ENCODE measurements around the gene P4HB.

P4HB gene

GRCh38 chr17:81859906-81860755 is at the start of gene P4HB:
Gene P4HB, minus strand, starts transcription at chr17:81860535. Its CDS starts 64 bp downstream, at chr17:81860471.
- peak in 1 of 3 donors; percentile 99 for DNase-seq

DNA sequence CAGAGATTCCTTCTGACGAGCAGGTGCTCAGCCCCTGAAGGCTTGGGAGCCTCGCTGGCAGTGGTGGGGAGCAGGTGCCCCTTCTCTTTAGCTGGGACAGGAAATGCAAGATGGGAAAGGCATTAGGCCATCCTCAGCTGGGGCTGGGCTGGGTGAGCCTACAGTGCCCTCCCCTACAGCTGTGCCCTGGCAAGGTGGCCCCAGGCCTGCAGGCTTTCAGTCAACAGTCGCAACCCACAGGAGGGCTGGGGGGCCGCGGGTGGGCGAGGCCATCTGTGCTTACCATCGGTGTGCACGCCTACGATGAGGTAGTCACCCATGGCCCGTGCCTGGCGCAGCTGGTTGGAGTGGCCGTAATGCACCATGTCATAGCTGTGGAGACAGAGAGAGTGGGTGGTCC is 48.9 kb upstream of the P4HB start:
- DNase-seq: no peak

- DNase-seq: no peak
Observed at GRCh38 chr17:81908793-81909192, 48.5 kb upstream of the P4HB start.

DNA sequence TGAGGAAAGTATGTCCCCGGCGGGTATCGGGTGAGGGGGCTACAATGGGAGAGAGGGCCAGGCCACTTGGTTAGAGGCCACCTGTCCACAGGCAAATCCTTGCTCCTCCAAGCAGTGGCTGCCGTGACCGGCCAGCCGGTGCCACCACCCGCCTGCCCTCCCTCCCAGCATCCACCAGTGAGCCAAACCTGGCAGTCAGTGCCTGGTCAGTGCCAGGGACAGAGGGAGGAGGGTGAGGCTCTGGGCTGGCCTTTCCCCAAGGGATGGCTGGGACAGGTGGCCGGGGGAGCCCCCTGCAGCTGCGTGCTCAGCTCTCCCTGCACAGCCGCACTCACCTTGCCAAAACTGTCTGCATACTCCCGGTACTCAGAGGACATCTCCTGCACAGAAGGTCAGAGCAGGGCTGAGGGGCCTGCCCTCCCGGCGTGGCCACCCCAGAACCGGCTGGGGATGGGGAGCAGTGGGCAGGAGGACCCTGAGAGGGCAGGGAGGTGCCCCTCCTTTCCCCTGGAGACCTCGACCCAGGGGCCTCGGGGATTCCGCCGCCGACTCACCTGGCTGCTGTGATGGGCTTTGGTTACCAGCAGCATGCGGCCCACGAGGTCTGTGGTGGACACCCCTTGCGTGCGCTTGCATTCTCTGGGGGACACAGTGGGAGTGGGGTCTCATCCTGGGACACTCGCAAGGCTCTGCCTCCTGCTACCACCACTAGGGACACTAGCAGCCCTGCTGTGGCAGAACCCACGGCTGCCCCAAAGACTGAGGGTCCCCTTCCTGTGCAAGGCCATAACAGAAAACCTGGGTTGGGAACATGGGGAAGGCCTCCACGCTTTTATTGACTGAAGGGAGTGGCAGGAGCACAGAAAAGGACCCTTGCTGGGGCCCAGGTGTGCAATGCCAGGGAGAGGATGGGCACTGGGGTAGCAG is 47.1 kb upstream of the P4HB start:
- DNase-seq: no peak

DNA sequence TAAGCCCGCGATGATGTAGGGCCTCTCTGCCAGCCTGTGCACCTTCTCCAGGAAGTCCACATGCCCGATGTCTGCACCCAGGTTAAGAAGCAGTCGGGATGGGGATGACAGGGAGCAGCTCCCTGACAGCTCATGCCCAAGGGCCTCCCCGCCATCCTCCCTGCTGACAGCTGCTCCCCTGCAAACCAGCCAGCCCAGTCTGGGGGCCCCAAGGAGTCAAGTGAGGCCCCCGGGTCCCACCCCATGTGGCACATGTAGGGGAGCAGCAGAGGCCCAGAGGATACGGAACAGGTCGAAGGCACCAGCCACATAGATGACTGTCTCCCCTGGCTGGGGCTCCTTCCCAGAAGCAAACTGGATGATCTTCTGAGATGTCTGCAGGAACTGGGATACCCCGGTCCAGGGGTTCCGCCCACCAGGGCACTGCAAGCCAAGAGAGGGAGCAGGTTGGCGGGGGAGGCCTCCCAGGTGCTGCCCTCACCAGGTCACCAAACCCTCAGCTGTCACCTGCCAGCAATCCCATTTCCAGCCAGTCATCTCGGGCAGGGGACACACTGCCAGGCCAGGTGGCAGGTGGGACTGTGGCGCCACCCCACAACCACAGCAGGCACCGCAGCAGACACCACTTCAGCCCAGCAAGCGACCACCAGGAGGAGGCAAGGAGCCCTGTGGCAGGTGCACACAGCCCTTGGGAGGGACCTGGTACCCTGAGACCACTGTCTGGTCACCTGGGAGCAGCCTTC is 46.3 kb upstream of the P4HB start:
- DNase-seq: no peak

DNA sequence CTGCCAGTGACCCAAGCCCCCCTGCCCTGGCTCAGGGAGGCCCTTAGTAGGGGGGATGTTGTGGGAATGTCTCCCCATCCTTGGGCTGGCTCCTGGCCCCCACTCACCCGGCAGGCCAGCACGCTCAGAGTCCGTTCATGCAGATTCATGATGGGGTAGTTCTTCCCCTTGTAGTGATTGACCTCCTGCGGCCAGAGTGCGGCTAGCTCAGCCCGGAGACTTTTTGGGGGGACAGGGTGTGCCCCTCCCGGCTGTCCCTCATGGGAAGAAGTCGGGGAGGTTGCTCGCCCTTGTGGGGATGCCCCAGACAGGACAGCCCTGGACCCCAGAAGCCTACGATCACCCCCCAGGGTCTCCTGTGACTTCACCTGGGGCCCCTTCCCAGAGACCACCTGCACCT is 45.7 kb upstream of the P4HB start:
- DNase-seq: no peak

GRCh38 chr17:81905424-81905875 is 45.1 kb upstream of the P4HB start:
- DNase-seq: no peak

- no peak for DNase-seq
Observed at GRCh38 chr17:81904600-81905423, 44.5 kb upstream of the P4HB start.

- no peak for DNase-seq
Observed at GRCh38 chr17:81903896-81904599, 43.7 kb upstream of the P4HB start.

DNA sequence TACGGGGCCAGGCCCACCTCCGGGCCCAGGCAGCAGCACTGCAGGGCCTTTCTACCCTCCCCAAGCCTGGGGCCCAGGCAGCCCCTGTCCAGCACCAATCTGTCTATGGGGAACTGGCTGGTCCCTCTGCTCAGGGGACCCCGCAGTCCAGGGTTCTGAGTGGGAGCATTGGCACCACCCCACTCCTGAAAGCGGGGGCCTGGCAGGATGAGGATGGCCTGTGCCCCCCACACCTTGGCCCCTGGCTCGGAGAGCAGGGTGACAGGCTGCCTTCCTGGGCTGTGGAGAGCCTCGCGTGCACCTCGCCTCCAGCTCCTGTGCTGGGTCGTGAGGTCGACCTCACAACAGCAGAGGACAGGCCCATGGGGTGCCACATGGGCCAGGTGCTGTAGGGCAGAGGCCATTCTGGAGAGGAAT is 43.1 kb upstream of the P4HB start:
- DNase-seq: no peak

DNA sequence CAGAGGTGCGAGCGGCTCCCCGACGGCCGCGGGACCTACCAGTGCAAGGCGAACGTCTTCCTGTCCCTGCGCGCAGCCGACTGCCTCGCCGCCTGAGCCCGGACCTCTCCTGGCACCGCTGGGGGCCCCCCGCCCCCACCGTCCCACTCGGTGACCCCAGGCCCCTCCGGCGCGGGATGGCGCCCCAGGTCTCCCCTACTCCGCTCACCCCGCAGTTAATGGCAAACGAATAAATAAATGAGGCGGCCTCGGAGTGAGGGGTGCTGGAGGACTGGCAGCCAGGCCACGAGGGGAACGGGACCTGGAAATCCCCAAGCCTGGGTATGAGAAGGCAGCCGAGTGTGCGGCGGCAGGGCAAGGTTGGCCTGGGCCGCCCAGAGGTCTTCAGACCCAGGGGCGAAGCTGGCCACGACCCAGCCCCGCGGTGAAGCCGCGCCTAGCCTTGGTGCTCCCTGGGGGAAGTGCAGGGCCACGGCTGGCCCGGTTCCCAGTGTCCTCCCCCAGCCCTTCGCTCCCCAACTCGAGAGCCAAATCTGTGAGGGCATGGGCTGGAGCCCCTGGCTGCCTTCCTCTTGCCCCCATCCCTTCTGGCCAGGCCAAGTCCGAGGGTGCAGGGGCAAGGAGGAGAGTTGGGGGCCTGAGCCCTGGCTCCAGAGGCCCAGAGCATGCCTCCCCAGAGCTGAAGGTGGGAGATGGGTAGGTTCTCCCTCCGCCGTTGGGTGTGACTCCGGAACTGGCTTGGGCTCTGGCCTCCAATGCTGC is 42.5 kb upstream of the P4HB start:
- no peak for DNase-seq

DNA sequence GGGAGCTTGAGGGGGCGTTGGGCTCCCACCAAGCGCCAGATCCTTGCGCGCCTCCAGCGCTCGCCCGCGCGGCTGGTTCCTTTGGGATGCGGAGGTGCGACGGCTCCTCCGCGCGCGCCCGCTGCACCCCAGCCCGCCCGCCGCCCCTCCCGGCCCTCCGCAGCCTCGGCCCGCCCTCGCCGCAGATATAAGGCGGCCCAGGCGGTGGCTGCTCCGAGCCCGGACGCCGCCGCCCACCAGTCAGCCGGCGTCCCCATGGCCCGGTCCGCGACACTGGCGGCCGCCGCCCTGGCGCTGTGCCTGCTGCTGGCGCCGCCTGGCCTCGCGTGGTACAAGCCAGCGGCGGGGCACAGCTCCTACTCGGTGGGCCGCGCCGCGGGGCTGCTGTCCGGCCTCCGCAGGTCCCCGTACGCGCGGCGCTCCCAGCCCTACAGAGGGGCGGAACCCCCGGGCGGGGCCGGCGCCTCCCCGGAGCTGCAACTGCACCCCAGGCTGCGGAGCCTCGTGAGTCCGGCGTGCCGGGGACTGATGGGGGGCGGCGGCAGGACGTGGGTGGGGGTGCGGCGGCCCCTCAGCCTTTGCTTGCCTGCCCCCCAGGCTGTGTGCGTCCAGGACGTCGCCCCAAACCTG is 41.8 kb upstream of the P4HB start, which contains the start of gene NPB:
NPB (plus strand) TSS at position 216 of the 630 bp plus-strand sequence; CDS start at position 256, 40 bp downstream.
- DNase-seq: peak in 2 of 3 donors; percentile 40 to 67

DNA sequence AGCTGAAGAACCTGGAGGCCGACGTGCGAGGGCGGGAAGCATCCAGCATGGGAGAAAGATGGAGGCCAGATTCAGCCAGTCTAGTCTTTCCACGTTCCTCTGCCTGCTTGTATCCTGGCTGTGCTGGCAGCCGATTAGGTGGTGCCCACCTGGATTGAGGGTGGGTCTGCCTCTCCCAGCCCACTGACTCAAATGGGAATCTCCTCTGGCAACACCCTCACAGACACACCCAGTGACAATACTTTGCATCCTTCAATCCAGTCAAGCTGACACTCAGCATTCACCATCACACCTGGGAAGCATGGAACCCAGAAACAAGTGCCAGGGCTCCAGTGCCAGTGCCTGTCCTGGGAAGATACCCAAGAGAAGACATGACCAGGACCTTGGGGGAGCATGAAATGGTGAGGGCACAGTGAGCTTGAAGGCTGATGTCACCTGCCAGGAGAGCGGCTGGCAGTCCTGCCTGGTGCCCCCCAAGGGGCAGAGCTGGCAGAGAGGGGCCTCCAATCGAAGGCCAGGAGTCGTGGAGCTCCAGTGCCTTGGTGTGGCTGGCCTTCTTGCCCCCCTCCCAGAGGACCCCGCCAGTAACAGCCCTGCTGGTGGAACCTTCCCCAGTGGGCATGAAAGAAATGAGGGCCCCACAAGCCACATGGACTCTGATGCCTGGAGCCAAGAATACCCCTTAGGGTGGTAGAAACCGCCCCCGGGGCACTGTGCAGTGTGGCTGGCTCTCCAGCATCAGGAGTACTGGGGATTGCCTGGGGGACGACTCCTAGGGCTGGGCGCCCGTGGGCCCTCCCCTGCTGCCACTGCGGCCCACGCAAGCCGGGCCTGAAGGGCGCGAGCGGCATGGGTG is 41.1 kb upstream of the P4HB start:
- no peak for DNase-seq

- no peak for DNase-seq
Observed at GRCh38 chr17:81900181-81900820, 40.0 kb upstream of the P4HB start.

DNA sequence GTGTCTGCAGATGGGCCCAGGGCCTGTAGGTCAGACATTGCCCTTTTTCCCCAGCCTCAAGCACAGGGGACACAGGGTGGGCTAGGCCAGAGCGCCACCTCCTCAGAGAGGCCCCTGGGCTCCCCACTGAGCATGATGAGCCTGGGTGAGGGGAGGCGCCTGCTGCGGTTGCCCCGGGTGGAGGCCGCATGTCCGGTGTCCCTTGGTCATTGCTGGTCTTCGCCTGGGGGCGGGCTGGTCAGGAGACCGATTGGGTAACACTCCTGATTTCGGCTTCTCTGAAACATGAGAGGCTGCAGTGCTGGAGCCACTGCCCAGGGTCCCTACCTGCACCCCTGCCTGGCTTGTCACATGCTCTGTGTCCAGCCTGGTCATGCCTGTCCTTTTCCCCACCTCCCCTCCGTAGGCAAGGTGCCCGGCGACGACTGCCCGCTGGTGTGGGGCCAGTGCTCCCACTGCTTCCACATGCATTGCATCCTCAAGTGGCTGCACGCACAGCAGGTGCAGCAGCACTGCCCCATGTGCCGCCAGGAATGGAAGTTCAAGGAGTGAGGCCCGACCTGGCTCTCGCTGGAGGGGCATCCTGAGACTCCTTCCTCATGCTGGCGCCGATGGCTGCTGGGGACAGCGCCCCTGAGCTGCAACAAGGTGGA is 39.3 kb upstream of the P4HB start:
- no peak for DNase-seq

- no peak for DNase-seq
Observed at GRCh38 chr17:81898885-81899284, 38.5 kb upstream of the P4HB start.

DNA sequence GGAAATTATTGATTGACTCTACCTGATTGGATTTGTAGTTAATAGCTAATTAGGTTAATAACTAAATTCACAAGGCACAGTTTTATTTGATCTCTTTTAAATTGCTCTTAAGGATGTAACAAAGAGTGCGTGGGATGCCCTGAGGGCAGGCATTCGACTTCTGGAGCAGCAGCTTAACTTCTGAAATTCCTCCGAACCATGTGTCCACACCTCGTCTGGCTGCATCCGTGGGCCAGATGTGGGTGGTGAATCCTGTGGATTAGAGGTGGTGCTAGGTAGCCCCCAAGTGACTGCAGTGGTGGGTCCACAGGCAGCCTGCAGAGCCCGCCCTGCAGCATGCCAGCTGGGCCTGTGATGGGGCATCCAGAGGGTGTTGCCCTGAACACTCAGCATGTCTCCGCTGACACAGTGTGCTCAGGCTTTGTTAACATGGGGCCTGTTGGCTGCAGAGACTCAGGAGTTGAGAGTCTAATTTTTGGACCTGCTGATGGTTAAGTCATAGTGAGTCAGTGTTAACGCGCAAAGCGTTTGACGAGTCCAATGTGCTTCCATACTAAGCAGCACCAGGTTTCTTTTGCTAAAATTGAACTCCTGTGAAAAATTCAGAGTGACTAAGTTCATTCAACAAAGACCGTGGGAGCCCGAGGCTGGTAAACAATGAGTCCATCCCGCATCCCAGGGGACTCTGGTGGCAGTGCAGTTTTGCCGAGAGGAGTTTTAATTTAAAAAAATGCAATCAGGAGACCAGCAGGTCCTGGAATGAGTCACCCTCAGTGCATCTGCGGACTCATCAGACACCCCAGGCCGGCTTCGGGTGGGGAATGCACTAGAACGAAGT is 37.9 kb upstream of the P4HB start:
- DNase-seq: no peak

All from suppressor macrophage treated with lipopolysaccharide for 1 hour (primary cell).